Fibroblast of lung (primary cell): Measurements from ENCODE around the gene PDP2. TPM values are rescaled to one million over a fixed set of nuclear protein-coding genes. Genes with fewer than 3 reads are reported as not detected.

ENCODE experiments used
- DNase-seq, 2 donors: peaks; one replicate each; pipeline versions ENCODE4 v3.0.0 to v3.0.0-alpha.2; 2010; ENCODE audit warnings: low read depth in 2 of 2
- H2AFZ ChIP-seq: 2 replicates; pipeline ENCODE4 v1.5.1; 2012; ENCODE audit warnings: low read length, control low read depth, inconsistent platforms
- H3K27ac ChIP-seq: 2 replicates; pipeline ENCODE4 v1.5.1; 2011; ENCODE audit warnings: low read length, control low read depth; ENCODE audit not compliant: insufficient read depth
- H3K27me3 ChIP-seq: 2 replicates; pipeline ENCODE4 v1.5.1; 2011; ENCODE audit warnings: mild to moderate bottlenecking, low read length; ENCODE audit not compliant: control insufficient read depth, insufficient read depth
- H3K36me3 ChIP-seq: 2 replicates; pipeline ENCODE4 v1.5.1; 2011; ENCODE audit warnings: low read length; ENCODE audit not compliant: control insufficient read depth, insufficient read depth
- H3K4me1 ChIP-seq: 2 replicates; pipeline ENCODE4 v1.5.1; 2011; ENCODE audit warnings: low read length; ENCODE audit not compliant: control insufficient read depth, insufficient read depth; ENCODE audit errors: extremely low read depth
- H3K4me2 ChIP-seq: 2 replicates; pipeline ENCODE4 v1.5.1; 2011; ENCODE audit warnings: low read length, control low read depth; ENCODE audit not compliant: insufficient read depth; ENCODE audit errors: extremely low read depth
- H3K4me3 ChIP-seq, 4 experiments: fragments of 200-600 bp in 1 of 4; sonication (generic) in 1 of 4; replicated peaks in 1 of 4; 2 replicates each; pipeline ENCODE4 v1.5.1; 2011 to 2016; ENCODE audit warnings: low read length in 4 of 4, low read depth in 3 of 4, mild to moderate bottlenecking in 3 of 4, control low read depth in 2 of 4, inconsistent platforms in 1 of 4, mixed read lengths in 1 of 4; ENCODE audit not compliant: insufficient read depth in 1 of 4; ENCODE audit errors: control extremely low read depth in 1 of 4
- H3K79me2 ChIP-seq: 2 replicates; pipeline ENCODE4 v1.5.1; 2012; ENCODE audit warnings: mild to moderate bottlenecking, low read length, inconsistent platforms; ENCODE audit not compliant: control insufficient read depth, insufficient read depth
- H3K9ac ChIP-seq: 2 replicates; pipeline ENCODE4 v1.5.1; 2011; ENCODE audit warnings: mild to moderate bottlenecking, low read length, control low read depth; ENCODE audit not compliant: insufficient read depth
- H3K9me3 ChIP-seq: 2 replicates; pipeline ENCODE4 v1.5.1; 2012; ENCODE audit warnings: low read depth, low read length; ENCODE audit not compliant: control insufficient read depth, insufficient read depth
- H4K20me1 ChIP-seq: 2 replicates; pipeline ENCODE4 v1.5.1; 2011; ENCODE audit warnings: low read length; ENCODE audit not compliant: control insufficient read depth, insufficient read depth; ENCODE audit errors: extremely low read depth
- EZH2 ChIP-seq: IDR thresholded peaks from 2 replicates; pipeline ENCODE4 v1.5.1; 2012; ENCODE audit warnings: low read length, control low read depth, mild to moderate bottlenecking; ENCODE audit errors: missing control alignments
- polyA plus RNA-seq, 2 donors: library from polyadenylated mRNA; depleted of rRNA in 1 of 2; stranded (reverse) in 1 of 2; unstranded in 1 of 2; fragments of >200 nt; gene quantifications; 2 replicates each; pipeline ENCODE4 v1.2.1, GENCODE V29; 2011 to 2012; ENCODE audit warnings: missing spikeins in 1 of 2
- total RNA-seq: library from RNA; depleted of rRNA; stranded (reverse); fragments of >200 nt; gene quantifications from 2 replicates; pipeline ENCODE4 v1.2.1, GENCODE V29; 2014
- TF ChIP-seq, protein P1 (sequence below), 2 donors: IDR thresholded peaks in 1 of 2; conservative IDR thresholded peaks in 1 of 2; 1 replicate in 1 of 2; 2 replicates in 1 of 2; pipeline ENCODE4 v1.5.1; 2011 to 2012; ENCODE audit warnings: low read length in 2 of 2, control low read depth in 1 of 2, inconsistent platforms in 1 of 2, low read depth in 1 of 2, mild to moderate bottlenecking in 1 of 2

PDP2 gene
- total and polyA plus RNA-seq, 2 donors (not counting 1 experiment from before 2014, with no cell fraction given), result 10.9 to 11.6 TPM

DNA sequence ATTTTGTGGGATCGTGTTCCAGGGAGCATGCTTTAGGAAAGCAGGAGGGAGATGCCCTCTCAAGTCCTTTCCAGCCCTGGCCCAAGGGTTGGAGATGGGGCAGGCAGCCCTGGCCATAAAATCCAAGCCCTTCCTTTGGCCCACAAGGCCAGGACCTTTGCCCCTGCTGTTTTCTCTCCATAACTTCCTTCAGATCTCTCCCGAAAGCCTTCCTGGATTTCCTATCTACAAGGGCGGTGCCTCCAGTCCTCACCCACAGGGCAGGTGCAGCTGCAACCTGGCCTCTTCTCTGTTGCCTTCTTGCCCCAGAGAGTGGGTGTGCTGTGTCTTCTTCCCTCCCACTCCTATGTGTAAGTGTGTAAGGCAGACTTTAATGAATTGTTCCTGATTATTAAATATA lies 8.5 kb upstream of the PDP2 start:
- Histone ChIP-seq H4K20me1 (no peaks in the 10 kb centered on the region), H3K27me3 (no peaks in the 10 kb centered on the region), H3K79me2 (no peaks in the 10 kb centered on the region), H3K4me2 (no peak overlapping the region), H3K27ac (no peak overlapping the region), H2AFZ (no peak overlapping the region), H3K4me1 (peaks cover 16% of the 10 kb centered on the region), H3K9ac (no peak overlapping the region), H3K36me3 (no peaks in the 10 kb centered on the region), H3K9me3 (no peaks in the 10 kb centered on the region), H3K4me3 (no peak overlapping the region)
- no peak for DNase-seq
- TF ChIP-seq EZH2, result no peak
- TF ChIP-seq, protein P1, sequence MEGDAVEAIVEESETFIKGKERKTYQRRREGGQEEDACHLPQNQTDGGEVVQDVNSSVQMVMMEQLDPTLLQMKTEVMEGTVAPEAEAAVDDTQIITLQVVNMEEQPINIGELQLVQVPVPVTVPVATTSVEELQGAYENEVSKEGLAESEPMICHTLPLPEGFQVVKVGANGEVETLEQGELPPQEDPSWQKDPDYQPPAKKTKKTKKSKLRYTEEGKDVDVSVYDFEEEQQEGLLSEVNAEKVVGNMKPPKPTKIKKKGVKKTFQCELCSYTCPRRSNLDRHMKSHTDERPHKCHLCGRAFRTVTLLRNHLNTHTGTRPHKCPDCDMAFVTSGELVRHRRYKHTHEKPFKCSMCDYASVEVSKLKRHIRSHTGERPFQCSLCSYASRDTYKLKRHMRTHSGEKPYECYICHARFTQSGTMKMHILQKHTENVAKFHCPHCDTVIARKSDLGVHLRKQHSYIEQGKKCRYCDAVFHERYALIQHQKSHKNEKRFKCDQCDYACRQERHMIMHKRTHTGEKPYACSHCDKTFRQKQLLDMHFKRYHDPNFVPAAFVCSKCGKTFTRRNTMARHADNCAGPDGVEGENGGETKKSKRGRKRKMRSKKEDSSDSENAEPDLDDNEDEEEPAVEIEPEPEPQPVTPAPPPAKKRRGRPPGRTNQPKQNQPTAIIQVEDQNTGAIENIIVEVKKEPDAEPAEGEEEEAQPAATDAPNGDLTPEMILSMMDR (conservative IDR thresholded peaks at IDR 0.05 in 1 of 2, IDR thresholded peaks at IDR 0.05 in 1 of 2; ENCODE audit: low read depth in 1 of 2, low read length in 2 of 2), result no peak

GRCh38 chr16:66872559-66872942 lies 7.8 kb upstream of the PDP2 start:
- peak overlapping the region; percentile 46 for H3K27ac ChIP-seq
- no peak for DNase-seq
- peak overlapping the region; percentile 95 for H3K4me2 ChIP-seq
- no peaks in the 10 kb centered on the region for H4K20me1 ChIP-seq
- TF ChIP-seq, protein P1 (conservative IDR thresholded peaks at IDR 0.05 in 1 of 2, IDR thresholded peaks at IDR 0.05 in 1 of 2; ENCODE audit: low read depth in 1 of 2, low read length in 2 of 2), result no peak
- no peak for TF ChIP-seq EZH2
- no peaks in the 10 kb centered on the region for H3K79me2 ChIP-seq
- H3K4me3 ChIP-seq, result peak overlapping the region; percentile 15 to 54 (median 33)
- no peaks in the 10 kb centered on the region for H3K27me3 ChIP-seq
- peaks cover 16% of the 10 kb centered on the region for H3K4me1 ChIP-seq
- H2AFZ ChIP-seq, result peak overlapping the region; percentile 90
- no peak overlapping the region for H3K9ac ChIP-seq
- no peaks in the 10 kb centered on the region for H3K36me3 ChIP-seq
- H3K9me3 ChIP-seq, result no peaks in the 10 kb centered on the region

DNA sequence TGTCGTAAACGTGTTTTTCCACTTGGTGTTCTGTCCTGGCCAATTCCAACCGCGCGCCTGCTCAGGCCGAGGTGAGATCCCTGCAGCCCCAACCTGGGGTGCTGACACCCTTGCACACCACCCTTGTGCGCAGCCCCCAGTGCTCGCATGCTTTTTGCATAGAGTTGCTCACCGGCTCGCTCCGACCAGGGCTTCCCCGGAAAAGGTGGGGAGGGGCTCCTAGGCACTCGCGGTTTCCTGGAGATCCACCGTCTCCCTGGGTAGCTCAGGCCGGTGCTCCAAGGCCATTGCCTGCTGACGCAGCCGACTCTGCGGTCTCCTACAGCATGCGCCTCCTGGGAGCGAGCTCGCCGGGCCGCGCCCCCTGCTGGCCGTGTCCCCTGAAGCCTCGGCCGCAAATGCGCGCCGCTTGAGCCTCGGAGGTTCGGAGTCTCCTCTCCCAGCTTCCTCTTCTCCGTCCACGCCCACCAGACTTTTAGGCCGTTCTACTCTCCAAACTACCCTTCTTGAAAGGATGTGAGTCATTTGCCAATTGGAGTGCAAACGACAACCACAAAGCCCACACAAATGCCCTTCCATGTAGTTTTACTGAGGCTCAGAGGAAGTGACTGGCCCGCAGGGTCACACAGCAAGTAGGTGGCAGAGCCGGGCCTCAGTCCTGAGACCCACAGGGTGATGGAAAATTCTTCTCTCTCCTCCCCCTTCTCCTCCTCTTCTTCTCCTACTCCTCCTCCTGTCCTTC lies 7.2 kb upstream of the PDP2 start:
- H3K4me2 ChIP-seq, result peak overlapping the region; percentile 95
- peak overlapping the region; percentile 26 for H3K9ac ChIP-seq
- no peaks in the 10 kb centered on the region for H4K20me1 ChIP-seq
- peak overlapping the region; percentile 52 for H3K27ac ChIP-seq
- peaks cover 16% of the 10 kb centered on the region for H3K4me1 ChIP-seq
- no peaks in the 10 kb centered on the region for H3K27me3 ChIP-seq
- H3K36me3 ChIP-seq, result no peaks in the 10 kb centered on the region
- H2AFZ ChIP-seq, result peak overlapping the region; percentile 90
- DNase-seq, result peak; percentile 97 to 100
- no peak for TF ChIP-seq EZH2
- TF ChIP-seq, protein P1 (conservative IDR thresholded peaks at IDR 0.05 in 1 of 2, IDR thresholded peaks at IDR 0.05 in 1 of 2; ENCODE audit: low read depth in 1 of 2, low read length in 2 of 2), result peak; percentile 82 to 87
- H3K4me3 ChIP-seq, result peak overlapping the region; percentile 15 to 54 (median 33)
- no peaks in the 10 kb centered on the region for H3K9me3 ChIP-seq
- no peaks in the 10 kb centered on the region for H3K79me2 ChIP-seq
